ENCODE data around the gene NOP16.

DNA sequence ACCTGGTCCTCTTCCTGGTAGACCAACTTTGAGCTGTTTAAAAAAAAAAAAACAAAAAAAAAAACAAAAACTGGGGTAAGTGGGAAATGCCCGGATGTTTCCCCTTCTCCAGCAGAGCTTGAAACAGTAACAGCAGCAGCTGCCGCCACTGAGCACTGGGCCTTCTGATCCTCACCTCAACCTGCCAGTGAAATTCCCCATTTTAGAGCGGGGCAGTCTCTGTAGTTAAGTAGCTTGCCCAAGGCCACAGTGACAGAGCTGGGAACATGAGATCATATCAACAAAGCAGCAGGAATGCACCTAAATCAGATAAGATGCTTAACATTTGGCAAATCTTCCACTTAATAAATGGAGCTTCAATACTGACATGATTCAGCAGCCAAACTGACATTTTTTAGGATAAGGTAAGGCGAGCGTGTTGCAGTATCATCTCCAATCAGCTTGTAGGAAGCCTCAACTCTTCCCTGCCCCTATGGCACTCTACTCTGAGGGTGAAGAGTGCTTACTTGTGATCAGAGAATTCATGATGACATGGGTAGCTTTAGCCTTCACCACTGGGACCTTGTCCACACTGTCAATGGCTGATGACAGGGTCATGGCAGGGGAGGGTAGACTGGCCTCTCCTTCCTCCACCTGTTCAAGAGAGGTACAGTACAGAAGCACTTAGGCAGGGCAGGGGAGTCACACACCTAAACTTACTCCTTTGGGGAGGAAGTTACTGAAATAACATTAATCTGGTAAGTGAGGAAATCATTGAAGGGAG lies 36.1 kb downstream of the NOP16 start:
- TF ChIP-seq EZH2phosphoT487 (IDR thresholded peaks at IDR 0.05; ENCODE audit: borderline replicate concordance, low read length) = no peak
- TF ChIP-seq, protein P1, sequence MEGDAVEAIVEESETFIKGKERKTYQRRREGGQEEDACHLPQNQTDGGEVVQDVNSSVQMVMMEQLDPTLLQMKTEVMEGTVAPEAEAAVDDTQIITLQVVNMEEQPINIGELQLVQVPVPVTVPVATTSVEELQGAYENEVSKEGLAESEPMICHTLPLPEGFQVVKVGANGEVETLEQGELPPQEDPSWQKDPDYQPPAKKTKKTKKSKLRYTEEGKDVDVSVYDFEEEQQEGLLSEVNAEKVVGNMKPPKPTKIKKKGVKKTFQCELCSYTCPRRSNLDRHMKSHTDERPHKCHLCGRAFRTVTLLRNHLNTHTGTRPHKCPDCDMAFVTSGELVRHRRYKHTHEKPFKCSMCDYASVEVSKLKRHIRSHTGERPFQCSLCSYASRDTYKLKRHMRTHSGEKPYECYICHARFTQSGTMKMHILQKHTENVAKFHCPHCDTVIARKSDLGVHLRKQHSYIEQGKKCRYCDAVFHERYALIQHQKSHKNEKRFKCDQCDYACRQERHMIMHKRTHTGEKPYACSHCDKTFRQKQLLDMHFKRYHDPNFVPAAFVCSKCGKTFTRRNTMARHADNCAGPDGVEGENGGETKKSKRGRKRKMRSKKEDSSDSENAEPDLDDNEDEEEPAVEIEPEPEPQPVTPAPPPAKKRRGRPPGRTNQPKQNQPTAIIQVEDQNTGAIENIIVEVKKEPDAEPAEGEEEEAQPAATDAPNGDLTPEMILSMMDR (conservative IDR thresholded peaks at IDR 0.05; ENCODE audit: low read depth, low read length) = no peak

All from PC-3 (cell line).